HG03460 (cell line): Measurements from ENCODE around the gene CTXN3.
"Not testable (repeated sequence)": the region's sequence is repeated elsewhere in the genome, so short reads cannot be mapped to it uniquely, and the experiment has no call there.

Experiments
- ATAC-seq: cut with Tn5 transposase; IDR thresholded peaks from one replicate; pipeline ENCODE4 v1.9.1; 2021; ENCODE audit not compliant: unreplicated experiment

Gene CTXN3

GRCh38 chr5:127650649-127651048 lies 1.8 kb downstream of the CTXN3 start:
- no peak for ATAC-seq

- ATAC-seq, result no peak
Measured at GRCh38 chr5:127652952-127653611, 4.2 kb downstream of the CTXN3 start.

- ATAC-seq, result no peak
Measured at GRCh38 chr5:127656825-127657224, 7.9 kb downstream of the CTXN3 start.

GRCh38 chr5:127660047-127660733 lies 11.3 kb downstream of the CTXN3 start:
- ATAC-seq, result no peak

- no peak for ATAC-seq
Measured at GRCh38 chr5:127664093-127664492, 15.2 kb downstream of the CTXN3 start.

GRCh38 chr5:127665641-127666040 lies 16.8 kb downstream of the CTXN3 start:
- ATAC-seq, result no peak

- no peak for ATAC-seq
Measured at GRCh38 chr5:127666043-127666716, 17.3 kb downstream of the CTXN3 start.

GRCh38 chr5:127667926-127668325 lies 19.0 kb downstream of the CTXN3 start:
- ATAC-seq, result no peak

- no peak for ATAC-seq
Measured at GRCh38 chr5:127671218-127671617, 22.3 kb downstream of the CTXN3 start.

GRCh38 chr5:127673117-127673800 lies 24.4 kb downstream of the CTXN3 start:
- no peak for ATAC-seq

- ATAC-seq, result not testable (repeated sequence)
Measured at GRCh38 chr5:127676951-127677350, 28.1 kb downstream of the CTXN3 start.

- ATAC-seq, result not testable (repeated sequence)
Measured at GRCh38 chr5:127679691-127680330, 30.9 kb downstream of the CTXN3 start.

GRCh38 chr5:127680595-127680994 lies 31.7 kb downstream of the CTXN3 start:
- ATAC-seq, result no peak

- no peak for ATAC-seq
Measured at GRCh38 chr5:127683008-127683407, 34.1 kb downstream of the CTXN3 start.

GRCh38 chr5:127684726-127685467 lies 36.0 kb downstream of the CTXN3 start:
- ATAC-seq, result no peak

- ATAC-seq, result no peak
Measured at GRCh38 chr5:127685662-127686061, 36.8 kb downstream of the CTXN3 start.

- no peak for ATAC-seq
Measured at GRCh38 chr5:127686424-127686823, 37.5 kb downstream of the CTXN3 start.

- no peak for ATAC-seq
Measured at GRCh38 chr5:127694518-127695171, 45.8 kb downstream of the CTXN3 start.

- no peak for ATAC-seq
Measured at GRCh38 chr5:127695346-127695745, 46.5 kb downstream of the CTXN3 start.

GRCh38 chr5:127696683-127697082 lies 47.8 kb downstream of the CTXN3 start:
- ATAC-seq, result no peak
